Cardiac septum (tissue), 1 donor: Measurements from ENCODE around the gene PKP4. TPM values are rescaled to one million over a fixed set of nuclear protein-coding genes. Genes with fewer than 3 reads are reported as not detected.

ENCODE experiments used
- DNase-seq: peaks from one replicate; pipeline ENCODE4 v3.0.0-alpha.2; 2020; ENCODE audit warnings: low spot score
- intact Hi-C: fragments of 100-400 bp; cut with DNase I; formaldehyde crosslinking; loops from one replicate; pipeline ENCODE4 v1.14.0; 2022
- total RNA-seq: library from RNA; stranded (reverse); fragmentation: NEBNext Ultra II Directional; extraction: Animal tissue kit (Norgen Biotek cat#: 25700); gene quantifications from one replicate; pipeline ENCODE4 v1.2.1, GENCODE V29; 2021
- donor health status: DM: no; HTN: no; CAD: no.

PKP4 gene
- total RNA-seq, 1 donor from 2014 or later: 43.2 TPM

- DNase-seq: no peak
- intact Hi-C loops: no loop called here
Measured at GRCh38 chr2:158519481-158519880, 62.7 kb downstream of the PKP4 start.

- intact Hi-C loops: no loop called here
- no peak for DNase-seq
Measured at GRCh38 chr2:158529379-158530259, 72.9 kb downstream of the PKP4 start.

- no peak for DNase-seq
- intact Hi-C loops: no loop called here
Measured at GRCh38 chr2:158530829-158531228, 74.1 kb downstream of the PKP4 start.

- intact Hi-C loops: no loop called here
Measured at GRCh38 chr2:158533009-158533408, 76.3 kb downstream of the PKP4 start.

GRCh38 chr2:158539176-158540005 is 82.6 kb downstream of the PKP4 start:
- intact Hi-C loops: loop anchor here (5.0 kb wide), 1 partner anchor 82 kb away; the partner anchor contains the start of genes CCDC148 and PKP4
- DNase-seq: no peak

More at GRCh38 chr2:158533009-158533408, 76.3 kb downstream of the PKP4 start:
- DNase-seq: no peak

GRCh38 chr2:158542577-158542976 is 85.8 kb downstream of the PKP4 start:
- intact Hi-C loops: no loop called here
- DNase-seq: no peak

- intact Hi-C loops: no loop called here
- no peak for DNase-seq
Measured at GRCh38 chr2:158543957-158544356, 87.2 kb downstream of the PKP4 start.

- DNase-seq: no peak
- intact Hi-C loops: no loop called here
Measured at GRCh38 chr2:158544998-158545397, 88.2 kb downstream of the PKP4 start.

GRCh38 chr2:158546412-158547144 is 89.8 kb downstream of the PKP4 start:
- DNase-seq: no peak
- intact Hi-C loops: no loop called here

- intact Hi-C loops: no loop called here
Measured at GRCh38 chr2:158553257-158553656, 96.5 kb downstream of the PKP4 start.

GRCh38 chr2:158554996-158555395 is 98.2 kb downstream of the PKP4 start:
- intact Hi-C loops: no loop called here
- DNase-seq: no peak

More at GRCh38 chr2:158553257-158553656, 96.5 kb downstream of the PKP4 start:
- DNase-seq: no peak

- no peak for DNase-seq
- intact Hi-C loops: no loop called here
Measured at GRCh38 chr2:158556124-158556523, 99.4 kb downstream of the PKP4 start.

- intact Hi-C loops: no loop called here
- no peak for DNase-seq
Measured at GRCh38 chr2:158557752-158558151, 101.0 kb downstream of the PKP4 start.

- intact Hi-C loops: no loop called here
Measured at GRCh38 chr2:158559252-158559651, 102.5 kb downstream of the PKP4 start.

GRCh38 chr2:158560259-158560658 is 103.5 kb downstream of the PKP4 start:
- no peak for DNase-seq
- intact Hi-C loops: no loop called here

More at GRCh38 chr2:158559252-158559651, 102.5 kb downstream of the PKP4 start:
- no peak for DNase-seq

- DNase-seq: no peak
- intact Hi-C loops: no loop called here
Measured at GRCh38 chr2:158561054-158561453, 104.3 kb downstream of the PKP4 start.

GRCh38 chr2:158567208-158567607 is 110.5 kb downstream of the PKP4 start:
- DNase-seq: no peak
- intact Hi-C loops: no loop called here

GRCh38 chr2:158569284-158569683 is 112.5 kb downstream of the PKP4 start:
- intact Hi-C loops: no loop called here
- DNase-seq: no peak

GRCh38 chr2:158570869-158571268 is 114.1 kb downstream of the PKP4 start:
- DNase-seq: no peak
- intact Hi-C loops: no loop called here

- intact Hi-C loops: no loop called here
- DNase-seq: no peak
Measured at GRCh38 chr2:158573739-158574138, 117.0 kb downstream of the PKP4 start.
